ENCODE results near the gene PRKAR1B. TPM values are rescaled to one million over a fixed set of nuclear protein-coding genes. Genes with fewer than 3 reads are reported as not detected.

PRKAR1B gene
- total and polyA plus RNA-seq, 10 of the 15 experiments (the other 5 are each of a cell fraction or from before 2014, with no cell fraction given), result 1.4 to 45.6 (median 19.3) TPM

DNA sequence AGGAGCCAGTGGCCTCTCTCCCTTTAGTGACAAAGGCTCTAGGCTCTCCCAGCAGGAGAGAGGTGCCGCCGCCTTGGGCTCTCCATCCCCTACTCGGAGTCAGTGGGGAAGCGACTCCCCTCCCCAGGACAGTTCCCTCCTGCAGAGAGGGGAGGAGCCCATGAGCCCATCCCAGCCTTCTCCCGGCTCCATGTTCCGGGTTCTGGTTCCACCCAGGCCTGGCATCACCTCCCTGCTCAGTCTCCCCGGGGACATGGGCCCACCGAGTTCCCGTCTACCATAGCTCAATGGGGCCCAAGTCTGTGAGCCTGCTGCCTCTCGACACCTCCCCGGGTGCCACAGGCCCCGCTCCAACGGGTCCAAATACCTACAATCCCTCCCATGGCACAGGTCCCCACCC lies 67.1 kb downstream of the PRKAR1B start:
- no peak for DNase-seq (ENCODE audit: low read depth, low spot score)
- BruUV-seq (replicated peaks), result no TSS peak
- POLR2A ChIA-PET, result no interaction called here

DNA sequence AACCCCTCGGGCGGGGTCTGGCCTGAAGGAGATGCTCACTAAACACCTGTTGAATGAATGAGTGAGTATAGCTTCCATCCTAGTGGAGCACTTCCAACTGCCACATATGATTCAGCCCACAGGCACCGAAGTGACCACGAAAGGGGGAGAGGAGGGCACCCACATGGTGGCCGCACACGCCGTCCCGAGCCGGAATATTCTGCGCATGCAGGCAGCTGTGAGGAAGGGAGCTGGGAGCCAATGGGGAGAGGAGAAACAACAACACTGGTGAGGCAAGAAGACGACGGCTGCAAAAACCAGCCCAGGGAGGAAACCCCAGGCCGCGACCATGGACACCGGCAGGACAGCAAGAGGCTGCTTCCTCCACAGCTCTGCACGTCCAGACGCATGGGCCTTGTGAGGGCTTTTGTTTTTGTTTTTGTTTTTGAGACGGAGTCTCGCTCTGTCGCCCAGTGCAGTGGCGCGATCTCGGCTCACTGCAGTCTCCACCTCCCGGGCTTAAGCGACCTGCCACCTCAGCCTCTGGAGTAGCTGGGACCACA lies 67.7 kb downstream of the PRKAR1B start:
- CTCF ChIA-PET, result no interaction called here
- in situ Hi-C loops (cut with MboI), result no loop called here
- RAD21 ChIA-PET (ENCODE audit: unreplicated experiment), result no interaction called here
- Histone ChIP-seq H4K20me1 (ENCODE audit: control insufficient read depth, insufficient read depth) (no peaks in the 10 kb centered on the region), H3K4me2 (ENCODE audit: control insufficient read depth, insufficient read depth) (no peak overlapping the region), H3K4me1 (ENCODE audit: control insufficient read depth, insufficient read depth, low read length) (0 out of 2 replicates have a peak, but pooled peaks cover 2% of the 10 kb centered on the region), H3K4me3 (no peak overlapping the region), H2AFZ (ENCODE audit: control insufficient read depth, low read depth, low read length) (no peak overlapping the region), H3K9me3 (replicated peaks; ENCODE audit: control insufficient read depth, insufficient read depth, low read length) (no peaks in the 10 kb centered on the region; the same call in 2 of the 3 replicates), H3K9ac (ENCODE audit: control insufficient read depth, insufficient read depth, low read length) (no peak overlapping the region), H3K27me3 (replicated peaks in 1 of 2; ENCODE audit: control insufficient read depth in 2 of 2, insufficient read depth in 2 of 2, low read length in 1 of 2) (no peaks in the 10 kb centered on the region), H3K79me2 (ENCODE audit: control insufficient read depth, insufficient read depth, low read length) (no peaks in the 10 kb centered on the region), H3K36me3 (ENCODE audit: control insufficient read depth in 2 of 2, insufficient read depth in 2 of 2, low read length in 1 of 2) (peaks cover 0 to 3% of the 10 kb centered on the region in 2 experiments; a peak in 2 of 4 replicates), H3K27ac (ENCODE audit: control insufficient read depth, insufficient read depth) (no peak overlapping the region)
- 99% methylated on average over 23 of the region's 25 CpGs for WGBS (ENCODE audit: insufficient coverage, insufficient replicate concordance, low lambda C conversion rate, missing lambda C conversion rate)
- FAIRE-seq, result no peak
- DNase-seq (ENCODE audit: low read depth, low spot score), result no peak
- SMC1A ChIA-PET (ENCODE audit: uncharacterized antibody, unreplicated experiment), result no interaction called here
- POLR2A ChIA-PET, result no interaction called here
- no TSS peak for BruUV-seq (replicated peaks)
- no peak for ATAC-seq
- intact Hi-C loops (cut with micrococcal nuclease; ENCODE audit: unreplicated experiment), result no loop called here
- TF ChIP-seq HCFC1 (IDR thresholded peaks at IDR 0.05; ENCODE audit: low read length) (no peak), BRCA1 (IDR thresholded peaks at IDR 0.05; ENCODE audit: low read depth, low read length) (no peak), HDGF (IDR thresholded peaks at IDR 0.05) (no peak), SP1 (IDR thresholded peaks at IDR 0.05; ENCODE audit: low read depth, low read length) (no peak), PAX5 (IDR thresholded peaks at IDR 0.05; ENCODE audit: borderline replicate concordance, low read depth, low read length) (no peak), SREBF2 (IDR thresholded peaks at IDR 0.05; ENCODE audit: low read length) (no peak), DPF2 (IDR thresholded peaks at IDR 0.05) (no peak)
- TF ChIP-seq, protein P1, sequence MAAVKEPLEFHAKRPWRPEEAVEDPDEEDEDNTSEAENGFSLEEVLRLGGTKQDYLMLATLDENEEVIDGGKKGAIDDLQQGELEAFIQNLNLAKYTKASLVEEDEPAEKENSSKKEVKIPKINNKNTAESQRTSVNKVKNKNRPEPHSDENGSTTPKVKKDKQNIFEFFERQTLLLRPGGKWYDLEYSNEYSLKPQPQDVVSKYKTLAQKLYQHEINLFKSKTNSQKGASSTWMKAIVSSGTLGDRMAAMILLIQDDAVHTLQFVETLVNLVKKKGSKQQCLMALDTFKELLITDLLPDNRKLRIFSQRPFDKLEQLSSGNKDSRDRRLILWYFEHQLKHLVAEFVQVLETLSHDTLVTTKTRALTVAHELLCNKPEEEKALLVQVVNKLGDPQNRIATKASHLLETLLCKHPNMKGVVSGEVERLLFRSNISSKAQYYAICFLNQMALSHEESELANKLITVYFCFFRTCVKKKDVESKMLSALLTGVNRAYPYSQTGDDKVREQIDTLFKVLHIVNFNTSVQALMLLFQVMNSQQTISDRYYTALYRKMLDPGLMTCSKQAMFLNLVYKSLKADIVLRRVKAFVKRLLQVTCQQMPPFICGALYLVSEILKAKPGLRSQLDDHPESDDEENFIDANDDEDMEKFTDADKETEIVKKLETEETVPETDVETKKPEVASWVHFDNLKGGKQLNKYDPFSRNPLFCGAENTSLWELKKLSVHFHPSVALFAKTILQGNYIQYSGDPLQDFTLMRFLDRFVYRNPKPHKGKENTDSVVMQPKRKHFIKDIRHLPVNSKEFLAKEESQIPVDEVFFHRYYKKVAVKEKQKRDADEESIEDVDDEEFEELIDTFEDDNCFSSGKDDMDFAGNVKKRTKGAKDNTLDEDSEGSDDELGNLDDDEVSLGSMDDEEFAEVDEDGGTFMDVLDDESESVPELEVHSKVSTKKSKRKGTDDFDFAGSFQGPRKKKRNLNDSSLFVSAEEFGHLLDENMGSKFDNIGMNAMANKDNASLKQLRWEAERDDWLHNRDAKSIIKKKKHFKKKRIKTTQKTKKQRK (IDR thresholded peaks at IDR 0.05; ENCODE audit: low read depth, low read length), result no peak
- TF ChIP-seq, protein P2, sequence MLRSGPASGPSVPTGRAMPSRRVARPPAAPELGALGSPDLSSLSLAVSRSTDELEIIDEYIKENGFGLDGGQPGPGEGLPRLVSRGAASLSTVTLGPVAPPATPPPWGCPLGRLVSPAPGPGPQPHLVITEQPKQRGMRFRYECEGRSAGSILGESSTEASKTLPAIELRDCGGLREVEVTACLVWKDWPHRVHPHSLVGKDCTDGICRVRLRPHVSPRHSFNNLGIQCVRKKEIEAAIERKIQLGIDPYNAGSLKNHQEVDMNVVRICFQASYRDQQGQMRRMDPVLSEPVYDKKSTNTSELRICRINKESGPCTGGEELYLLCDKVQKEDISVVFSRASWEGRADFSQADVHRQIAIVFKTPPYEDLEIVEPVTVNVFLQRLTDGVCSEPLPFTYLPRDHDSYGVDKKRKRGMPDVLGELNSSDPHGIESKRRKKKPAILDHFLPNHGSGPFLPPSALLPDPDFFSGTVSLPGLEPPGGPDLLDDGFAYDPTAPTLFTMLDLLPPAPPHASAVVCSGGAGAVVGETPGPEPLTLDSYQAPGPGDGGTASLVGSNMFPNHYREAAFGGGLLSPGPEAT (IDR thresholded peaks at IDR 0.05; ENCODE audit: low read depth), result no peak

More for the DNA sequence above, 67.1 kb downstream of the PRKAR1B start:
- H3K27me3 ChIP-seq (replicated peaks in 1 of 2; ENCODE audit: control insufficient read depth in 2 of 2, insufficient read depth in 2 of 2, low read length in 1 of 2), result no peaks in the 10 kb centered on the region
- no peak overlapping the region for H3K27ac ChIP-seq (ENCODE audit: control insufficient read depth, insufficient read depth)
- ATAC-seq, result no peak
- H3K4me1 ChIP-seq (ENCODE audit: control insufficient read depth, insufficient read depth, low read length), result 0 out of 2 replicates have a peak, but pooled peaks cover 2% of the 10 kb centered on the region
- in situ Hi-C loops (cut with MboI), result no loop called here
- H3K4me2 ChIP-seq (ENCODE audit: control insufficient read depth, insufficient read depth), result no peak overlapping the region
- no peaks in the 10 kb centered on the region for H4K20me1 ChIP-seq (ENCODE audit: control insufficient read depth, insufficient read depth)
- no peaks in the 10 kb centered on the region for H3K79me2 ChIP-seq (ENCODE audit: control insufficient read depth, insufficient read depth, low read length)
- SMC1A ChIA-PET (ENCODE audit: uncharacterized antibody, unreplicated experiment), result no interaction called here
- intact Hi-C loops (cut with micrococcal nuclease; ENCODE audit: unreplicated experiment), result no loop called here
- H3K9ac ChIP-seq (ENCODE audit: control insufficient read depth, insufficient read depth, low read length), result no peak overlapping the region
- WGBS (ENCODE audit: insufficient coverage, insufficient replicate concordance, low lambda C conversion rate, missing lambda C conversion rate), result 97% methylated on average over 12 of the region's 13 CpGs
- RAD21 ChIA-PET (ENCODE audit: unreplicated experiment), result no interaction called here
- H3K4me3 ChIP-seq, result no peak overlapping the region
- peaks cover 0 to 3% of the 10 kb centered on the region in 2 experiments; a peak in 2 of 4 replicates for H3K36me3 ChIP-seq (ENCODE audit: control insufficient read depth in 2 of 2, insufficient read depth in 2 of 2, low read length in 1 of 2)
- no peaks in the 10 kb centered on the region; the same call in 2 of the 3 replicates for H3K9me3 ChIP-seq (replicated peaks; ENCODE audit: control insufficient read depth, insufficient read depth, low read length)
- TF ChIP-seq BCL11A (IDR thresholded peaks at IDR 0.05; ENCODE audit: low read depth, low read length) (no peak), SPI1 (IDR thresholded peaks at IDR 0.05; ENCODE audit: borderline replicate concordance, insufficient read depth, low read depth, low read length) (no peak), SMC3 (IDR thresholded peaks at IDR 0.05; ENCODE audit: borderline replicate concordance, low read length) (no peak), YBX1 (IDR thresholded peaks at IDR 0.05) (no peak), CHD1 (IDR thresholded peaks at IDR 0.05; ENCODE audit: low read depth, low read length) (no peak)
- no peak overlapping the region for H2AFZ ChIP-seq (ENCODE audit: control insufficient read depth, low read depth, low read length)
- CTCF ChIA-PET, result no interaction called here
- FAIRE-seq, result no peak

Measured in GM12878 (cell line).